ENCODE measurements around the gene TMUB2. TPM values are rescaled to one million over a fixed set of nuclear protein-coding genes. Genes with fewer than 3 reads are reported as not detected.

The TMUB2 gene
- total and polyA plus RNA-seq, 2 of the 13 experiments (the other 11 are each of a cell fraction or from before 2014, with no cell fraction given): 26.9 to 50.8 TPM

DNA sequence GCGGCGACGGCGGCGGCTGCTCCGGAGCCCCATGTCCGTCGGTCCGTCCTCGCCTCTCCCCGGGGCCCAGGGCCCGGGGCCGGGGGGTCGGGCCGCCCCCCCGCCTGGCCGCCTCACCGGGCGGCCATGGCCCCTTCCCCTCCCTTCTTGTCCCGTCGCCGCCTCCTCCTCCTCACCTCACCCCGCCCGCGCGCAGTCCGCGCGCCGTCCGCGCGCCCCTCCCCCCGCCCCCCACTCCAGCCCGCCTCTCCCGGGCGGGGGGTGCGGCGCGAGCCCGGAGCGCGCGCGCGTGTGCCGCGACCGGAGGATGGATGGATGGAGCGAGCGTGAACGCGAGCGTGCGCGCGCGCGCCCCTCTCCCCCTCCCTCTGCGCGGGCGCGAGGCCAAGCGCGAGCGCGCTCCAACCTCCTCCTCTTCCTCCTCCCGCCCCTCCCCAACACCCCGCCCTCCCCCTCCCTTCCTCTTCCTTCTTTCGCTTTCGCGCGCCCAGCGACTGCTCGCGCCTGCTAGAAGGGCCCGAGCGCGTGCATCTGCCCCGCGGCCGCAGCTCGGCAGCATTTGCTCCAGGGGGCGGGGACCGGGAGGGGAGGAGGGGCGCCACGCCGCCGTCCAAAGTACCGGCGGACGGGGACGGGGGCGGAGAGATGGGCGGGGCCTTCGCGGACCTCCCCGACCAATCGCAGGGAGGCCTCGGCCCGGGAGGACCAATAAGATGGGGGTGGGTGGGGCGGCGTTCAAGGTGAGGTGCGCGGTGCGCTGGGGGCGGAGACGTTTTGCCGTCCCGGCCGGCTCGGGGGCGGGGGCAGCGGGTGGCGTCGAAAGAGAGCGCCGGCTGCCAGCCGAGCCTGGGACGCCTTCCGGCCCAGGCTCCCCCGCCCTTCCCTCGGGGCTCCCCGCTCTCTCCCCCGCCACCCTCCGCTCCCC lies 13.0 kb downstream of the TMUB2 start, which contains the start of gene ATXN7L3 (continued):
- TF ChIP-seq, protein P1, sequence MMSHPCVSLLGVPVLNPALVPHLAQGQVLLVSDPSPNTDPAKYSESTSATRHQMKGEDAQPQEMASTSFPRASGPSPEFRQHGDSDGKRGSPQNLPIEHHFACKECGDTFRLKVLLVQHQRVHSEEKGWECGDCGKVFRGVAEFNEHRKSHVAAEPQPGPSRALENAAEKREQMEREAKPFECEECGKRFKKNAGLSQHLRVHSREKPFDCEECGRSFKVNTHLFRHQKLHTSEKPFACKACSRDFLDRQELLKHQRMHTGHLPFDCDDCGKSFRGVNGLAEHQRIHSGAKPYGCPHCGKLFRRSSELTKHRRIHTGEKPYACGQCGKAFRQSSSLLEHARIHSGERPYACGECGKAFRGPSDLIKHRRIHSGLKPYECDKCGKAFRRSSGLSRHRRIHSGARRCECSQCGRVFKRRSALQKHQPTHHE (CRISPR knock-in tag; IDR thresholded peaks at IDR 0.05; ENCODE audit: borderline replicate concordance): no peak
- TF ChIP-seq POLR2A (IDR thresholded peaks at IDR 0.05; ENCODE audit: insufficient read depth in 1 of 2, low read depth in 2 of 2, low read length in 2 of 2): peak in 1 of 2 experiments; percentile 65; a peak in 2 of 4 replicates
- TF ChIP-seq GTF2F1 (IDR thresholded peaks at IDR 0.05; ENCODE audit: low read length): no peak
- TF ChIP-seq, protein P2, sequence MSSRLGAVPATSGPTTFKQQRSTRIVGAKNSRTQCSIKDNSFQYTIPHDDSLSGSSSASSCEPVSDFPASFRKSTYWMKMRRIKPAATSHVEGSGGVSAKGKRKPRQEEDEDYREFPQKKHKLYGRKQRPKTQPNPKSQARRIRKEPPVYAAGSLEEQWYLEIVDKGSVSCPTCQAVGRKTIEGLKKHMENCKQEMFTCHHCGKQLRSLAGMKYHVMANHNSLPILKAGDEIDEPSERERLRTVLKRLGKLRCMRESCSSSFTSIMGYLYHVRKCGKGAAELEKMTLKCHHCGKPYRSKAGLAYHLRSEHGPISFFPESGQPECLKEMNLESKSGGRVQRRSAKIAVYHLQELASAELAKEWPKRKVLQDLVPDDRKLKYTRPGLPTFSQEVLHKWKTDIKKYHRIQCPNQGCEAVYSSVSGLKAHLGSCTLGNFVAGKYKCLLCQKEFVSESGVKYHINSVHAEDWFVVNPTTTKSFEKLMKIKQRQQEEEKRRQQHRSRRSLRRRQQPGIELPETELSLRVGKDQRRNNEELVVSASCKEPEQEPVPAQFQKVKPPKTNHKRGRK (CRISPR knock-in tag; IDR thresholded peaks at IDR 0.05): no peak
- no peak for TF ChIP-seq ZNF468 (CRISPR knock-in tag; IDR thresholded peaks at IDR 0.05)
- TF ChIP-seq, protein P3, sequence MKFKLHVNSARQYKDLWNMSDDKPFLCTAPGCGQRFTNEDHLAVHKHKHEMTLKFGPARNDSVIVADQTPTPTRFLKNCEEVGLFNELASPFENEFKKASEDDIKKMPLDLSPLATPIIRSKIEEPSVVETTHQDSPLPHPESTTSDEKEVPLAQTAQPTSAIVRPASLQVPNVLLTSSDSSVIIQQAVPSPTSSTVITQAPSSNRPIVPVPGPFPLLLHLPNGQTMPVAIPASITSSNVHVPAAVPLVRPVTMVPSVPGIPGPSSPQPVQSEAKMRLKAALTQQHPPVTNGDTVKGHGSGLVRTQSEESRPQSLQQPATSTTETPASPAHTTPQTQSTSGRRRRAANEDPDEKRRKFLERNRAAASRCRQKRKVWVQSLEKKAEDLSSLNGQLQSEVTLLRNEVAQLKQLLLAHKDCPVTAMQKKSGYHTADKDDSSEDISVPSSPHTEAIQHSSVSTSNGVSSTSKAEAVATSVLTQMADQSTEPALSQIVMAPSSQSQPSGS (CRISPR knock-in tag; IDR thresholded peaks at IDR 0.05): no peak
- TF ChIP-seq ZNF225 (CRISPR knock-in tag; IDR thresholded peaks at IDR 0.05): no peak
- no peak for TF ChIP-seq ZNF776 (CRISPR knock-in tag; IDR thresholded peaks at IDR 0.05)
- no peak for TF ChIP-seq CENPX (CRISPR knock-in tag; IDR thresholded peaks at IDR 0.05)
- TF ChIP-seq NFKBIZ (CRISPR knock-in tag; IDR thresholded peaks at IDR 0.05): no peak
- TF ChIP-seq YEATS2 (CRISPR knock-in tag; IDR thresholded peaks at IDR 0.05; ENCODE audit: borderline replicate concordance): no peak
- no peak; the same call in 1 of the 2 replicates for TF ChIP-seq ZFX (CRISPR knock-in tag; IDR thresholded peaks at IDR 0.05; ENCODE audit: low read depth)
- TF ChIP-seq JDP2 (CRISPR knock-in tag; IDR thresholded peaks at IDR 0.05; ENCODE audit: borderline replicate concordance): no peak
- TF ChIP-seq ZNF235 (CRISPR knock-in tag; IDR thresholded peaks at IDR 0.05; ENCODE audit: borderline replicate concordance): no peak
- TF ChIP-seq CCAR2 (optimal IDR thresholded peaks at IDR 0.05; ENCODE audit: low read depth, low read length): no peak
- TF ChIP-seq ZNF253 (CRISPR knock-in tag; IDR thresholded peaks at IDR 0.05; ENCODE audit: borderline replicate concordance): no peak
- TF ChIP-seq, protein P4, sequence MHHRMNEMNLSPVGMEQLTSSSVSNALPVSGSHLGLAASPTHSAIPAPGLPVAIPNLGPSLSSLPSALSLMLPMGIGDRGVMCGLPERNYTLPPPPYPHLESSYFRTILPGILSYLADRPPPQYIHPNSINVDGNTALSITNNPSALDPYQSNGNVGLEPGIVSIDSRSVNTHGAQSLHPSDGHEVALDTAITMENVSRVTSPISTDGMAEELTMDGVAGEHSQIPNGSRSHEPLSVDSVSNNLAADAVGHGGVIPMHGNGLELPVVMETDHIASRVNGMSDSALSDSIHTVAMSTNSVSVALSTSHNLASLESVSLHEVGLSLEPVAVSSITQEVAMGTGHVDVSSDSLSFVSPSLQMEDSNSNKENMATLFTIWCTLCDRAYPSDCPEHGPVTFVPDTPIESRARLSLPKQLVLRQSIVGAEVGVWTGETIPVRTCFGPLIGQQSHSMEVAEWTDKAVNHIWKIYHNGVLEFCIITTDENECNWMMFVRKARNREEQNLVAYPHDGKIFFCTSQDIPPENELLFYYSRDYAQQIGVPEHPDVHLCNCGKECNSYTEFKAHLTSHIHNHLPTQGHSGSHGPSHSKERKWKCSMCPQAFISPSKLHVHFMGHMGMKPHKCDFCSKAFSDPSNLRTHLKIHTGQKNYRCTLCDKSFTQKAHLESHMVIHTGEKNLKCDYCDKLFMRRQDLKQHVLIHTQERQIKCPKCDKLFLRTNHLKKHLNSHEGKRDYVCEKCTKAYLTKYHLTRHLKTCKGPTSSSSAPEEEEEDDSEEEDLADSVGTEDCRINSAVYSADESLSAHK (CRISPR knock-in tag; IDR thresholded peaks at IDR 0.05; ENCODE audit: borderline replicate concordance): no peak
- peak; percentile 36; the same call in 1 of the 2 replicates for TF ChIP-seq ELF1 (CRISPR knock-in tag; IDR thresholded peaks at IDR 0.05)
- peak; percentile 90 for TF ChIP-seq HNRNPLL (IDR thresholded peaks at IDR 0.05; ENCODE audit: low read depth, low read length, poor library complexity, severe bottlenecking)
- no peak for TF ChIP-seq SMARCC2 (IDR thresholded peaks at IDR 0.05)
- TF ChIP-seq, protein P5, sequence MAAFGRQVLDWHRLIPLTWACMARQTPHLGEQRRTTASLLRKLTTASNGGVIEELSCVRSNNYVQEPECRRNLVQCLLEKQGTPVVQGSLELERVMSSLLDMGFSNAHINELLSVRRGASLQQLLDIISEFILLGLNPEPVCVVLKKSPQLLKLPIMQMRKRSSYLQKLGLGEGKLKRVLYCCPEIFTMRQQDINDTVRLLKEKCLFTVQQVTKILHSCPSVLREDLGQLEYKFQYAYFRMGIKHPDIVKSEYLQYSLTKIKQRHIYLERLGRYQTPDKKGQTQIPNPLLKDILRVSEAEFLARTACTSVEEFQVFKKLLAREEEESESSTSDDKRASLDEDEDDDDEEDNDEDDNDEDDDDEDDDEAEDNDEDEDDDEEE (CRISPR knock-in tag; IDR thresholded peaks at IDR 0.05): no peak

Measured in HepG2 (cell line).